NB4 (cell line): ENCODE measurements around the gene AGXT.

Experiments used
- CTCF ChIP-seq: IDR thresholded peaks from one replicate; pipeline ENCODE4 v1.5.1; 2012; ENCODE audit warnings: low read depth, low read length
- MYC ChIP-seq: IDR thresholded peaks from 2 replicates; pipeline ENCODE4 v1.6.1; 2011; ENCODE audit warnings: low read depth, low read length
- POLR2A ChIP-seq: IDR thresholded peaks from 2 replicates; pipeline ENCODE4 v1.6.1; 2011; ENCODE audit warnings: mild to moderate bottlenecking; ENCODE audit not compliant: insufficient read length; ENCODE audit errors: extremely low read depth
- TF ChIP-seq, protein P1 (sequence below): IDR thresholded peaks from 2 replicates; pipeline ENCODE4 v1.6.1; 2011; ENCODE audit warnings: low read depth, low read length

DNA sequence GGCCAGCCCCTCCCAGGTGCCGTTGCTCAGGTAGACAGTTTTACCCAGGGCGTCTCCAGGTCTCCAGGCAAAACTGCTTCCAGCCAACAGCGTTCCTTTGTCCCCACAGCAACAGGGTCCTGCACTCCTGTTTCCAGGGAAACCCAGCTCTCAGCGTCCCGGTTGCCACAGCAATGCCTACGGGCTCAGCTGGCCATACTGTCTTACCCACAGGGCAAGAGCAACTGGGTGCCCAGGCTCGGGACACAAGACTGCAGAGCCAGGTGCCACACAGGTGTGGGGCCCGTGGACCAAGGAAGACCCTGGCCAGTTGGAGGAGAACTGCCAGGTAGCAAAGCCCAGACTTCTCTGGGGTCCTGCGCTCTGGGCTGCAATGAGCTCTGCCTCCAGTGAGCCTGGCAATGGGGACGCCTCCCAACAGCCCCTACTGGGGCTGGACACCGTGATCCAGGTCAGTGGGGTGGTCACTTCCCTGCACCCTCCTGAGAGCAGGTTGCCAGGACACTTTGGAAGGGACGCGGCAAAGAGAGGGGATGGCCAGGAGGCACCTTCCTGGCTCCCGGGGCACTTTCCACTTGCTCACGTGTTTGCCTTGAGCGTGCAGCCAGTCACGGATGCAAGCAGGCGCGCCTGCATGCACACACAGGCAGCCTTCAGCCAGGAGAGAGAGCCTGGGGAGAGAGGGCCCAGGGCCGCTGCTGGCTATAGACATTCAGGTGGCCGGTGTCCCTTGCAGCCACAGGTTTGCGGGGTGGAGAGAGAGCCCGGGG is 37.7 kb downstream of the AGXT start, which contains the start of gene CROCC2:
- no peak for TF ChIP-seq POLR2A
- no peak for TF ChIP-seq CTCF
- TF ChIP-seq, protein P1, sequence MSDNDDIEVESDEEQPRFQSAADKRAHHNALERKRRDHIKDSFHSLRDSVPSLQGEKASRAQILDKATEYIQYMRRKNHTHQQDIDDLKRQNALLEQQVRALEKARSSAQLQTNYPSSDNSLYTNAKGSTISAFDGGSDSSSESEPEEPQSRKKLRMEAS, result no peak
- no peak for TF ChIP-seq MYC
